Liver (tissue), 9 donors: Measurements from ENCODE around the gene HEXIM1. TPM values are rescaled to one million over a fixed set of nuclear protein-coding genes. Genes with fewer than 3 reads are reported as not detected.

Experiments
- DNase-seq: peaks from one replicate; pipeline ENCODE4 v3.0.0-alpha.2; 2017; ENCODE audit warnings: low spot score
- H3K27ac ChIP-seq, 2 donors: one replicate each; pipeline ENCODE4 v1.7.0; 2013; ENCODE audit warnings: inconsistent platforms in 2 of 2, low read length in 2 of 2, control low read depth in 1 of 2, low read depth in 1 of 2, mild to moderate bottlenecking in 1 of 2
- H3K27me3 ChIP-seq, 4 donors: one replicate each; pipeline versions ENCODE4 v1.6.1 to v1.7.0; 2013; ENCODE audit warnings: low read length in 3 of 4, inconsistent platforms in 1 of 4, mild to moderate bottlenecking in 1 of 4, moderate library complexity in 1 of 4; ENCODE audit not compliant: control insufficient read depth in 4 of 4, insufficient read depth in 4 of 4
- H3K36me3 ChIP-seq, 4 donors: one replicate each; pipeline versions ENCODE4 v1.6.1 to v1.7.0; 2013; ENCODE audit warnings: low read length in 3 of 4, mild to moderate bottlenecking in 3 of 4, low read depth in 1 of 4, moderate library complexity in 1 of 4; ENCODE audit not compliant: control insufficient read depth in 4 of 4, insufficient read depth in 3 of 4
- H3K4me1 ChIP-seq, 4 donors: one replicate each; pipeline versions ENCODE4 v1.6.1 to v1.7.0; 2013; ENCODE audit warnings: low read length in 3 of 4, mild to moderate bottlenecking in 3 of 4, moderate library complexity in 1 of 4; ENCODE audit not compliant: control insufficient read depth in 4 of 4, insufficient read depth in 4 of 4
- H3K4me3 ChIP-seq, 3 donors: one replicate each; pipeline versions ENCODE4 v1.6.1 to v1.7.0; 2013; ENCODE audit warnings: low read length in 3 of 3, control low read depth in 1 of 3, low read depth in 1 of 3, mild to moderate bottlenecking in 1 of 3
- H3K9ac ChIP-seq, 2 donors: one replicate each; pipeline ENCODE4 v1.7.0; 2013; ENCODE audit warnings: low read length in 2 of 2, mild to moderate bottlenecking in 2 of 2, moderate library complexity in 2 of 2, control low read depth in 1 of 2, low read depth in 1 of 2
- H3K9me3 ChIP-seq, 4 donors: one replicate each; pipeline versions ENCODE4 v1.6.1 to v1.7.0; 2013; ENCODE audit warnings: low read length in 3 of 4; ENCODE audit not compliant: control insufficient read depth in 4 of 4
- ATF3 ChIP-seq: IDR thresholded peaks from 2 replicates; pipeline ENCODE4 v1.6.1; 2016; ENCODE audit warnings: antibody characterized with exemption
- EGR1 ChIP-seq, 2 donors: IDR thresholded peaks; 2 replicates each; pipeline ENCODE4 v1.6.1; 2016 to 2018; ENCODE audit warnings: antibody characterized with exemption in 2 of 2, low read depth in 2 of 2
- FOXA1 ChIP-seq: IDR thresholded peaks from 2 replicates; pipeline ENCODE4 v1.6.1; 2016; ENCODE audit warnings: antibody characterized with exemption
- FOXA2 ChIP-seq: IDR thresholded peaks from 2 replicates; pipeline ENCODE4 v1.6.1; 2016; ENCODE audit warnings: antibody characterized with exemption
- HNF4A ChIP-seq, 2 donors: conservative IDR thresholded peaks; 2 replicates each; pipeline ENCODE4 v1.6.1; 2016; ENCODE audit warnings: antibody characterized with exemption in 2 of 2, mild to moderate bottlenecking in 2 of 2
- JUND ChIP-seq, 2 donors: IDR thresholded peaks; 2 replicates each; pipeline ENCODE4 v1.6.1; 2016; ENCODE audit warnings: antibody characterized with exemption in 2 of 2
- MAX ChIP-seq: IDR thresholded peaks from 2 replicates; pipeline ENCODE4 v1.6.1; 2016; ENCODE audit warnings: antibody characterized with exemption
- NR2F2 ChIP-seq: IDR thresholded peaks from 2 replicates; pipeline ENCODE4 v1.6.1; 2016; ENCODE audit warnings: antibody characterized with exemption
- RAD21 ChIP-seq, 2 donors: IDR thresholded peaks; 2 replicates each; pipeline ENCODE4 v1.6.1; 2016; ENCODE audit warnings: antibody characterized with exemption in 2 of 2, mild to moderate bottlenecking in 2 of 2
- REST ChIP-seq: IDR thresholded peaks from 2 replicates; pipeline ENCODE4 v1.6.1; 2016; ENCODE audit warnings: antibody characterized with exemption, mild to moderate bottlenecking
- RXRA ChIP-seq, 2 donors: IDR thresholded peaks; 2 replicates each; pipeline ENCODE4 v1.6.1; 2017 to 2018; ENCODE audit warnings: antibody characterized with exemption in 2 of 2, mild to moderate bottlenecking in 1 of 2
- SP1 ChIP-seq: IDR thresholded peaks from 2 replicates; pipeline ENCODE4 v1.6.1; 2018; ENCODE audit warnings: antibody characterized with exemption, mild to moderate bottlenecking
- TAF1 ChIP-seq: conservative IDR thresholded peaks from 2 replicates; pipeline ENCODE4 v1.6.1; 2016; ENCODE audit warnings: antibody characterized with exemption, mild to moderate bottlenecking
- YY1 ChIP-seq: IDR thresholded peaks from 2 replicates; pipeline ENCODE4 v1.6.1; 2016; ENCODE audit warnings: antibody characterized with exemption, mild to moderate bottlenecking
- ZBTB33 ChIP-seq: IDR thresholded peaks from 2 replicates; pipeline ENCODE4 v1.6.1; 2016; ENCODE audit warnings: antibody characterized with exemption
- WGBS: extraction: QIAGEN DNeasy Blood & Tissue Kit; methylation state at CpG from one replicate; pipeline ENCODE4 v1.1.7; 2013; 5-methylcytosine and 5-hydroxymethylcytosine counted together
- polyA plus RNA-seq, 2 donors: library from polyadenylated mRNA; stranded (reverse) in 1 of 2; unstranded in 1 of 2; fragments of 200-250 nt in 1 of 2; fragments of >200 nt in 1 of 2; fragmentation: Nextera tagmentation in 1 of 2; extraction: Ambion mirVana in 1 of 2; gene quantifications; one replicate each; pipeline versions ENCODE4 v1.2.1 to v1.2.3, GENCODE V29; 2013 to 2015
- total RNA-seq, 2 donors: library from RNA; depleted of rRNA; stranded (reverse); fragments of >200 nt; gene quantifications; one replicate each; pipeline ENCODE4 v1.2.3, GENCODE V29; 2014
- donor health status: healthy.
- donor health status: healthy.
- donor health status: healthy.
- donor health status: healthy.
- donor health status: healthy.

The HEXIM1 gene
- total and polyA plus RNA-seq, 4 donors, result 7.4 to 14.3 (median 12.3) TPM

DNA sequence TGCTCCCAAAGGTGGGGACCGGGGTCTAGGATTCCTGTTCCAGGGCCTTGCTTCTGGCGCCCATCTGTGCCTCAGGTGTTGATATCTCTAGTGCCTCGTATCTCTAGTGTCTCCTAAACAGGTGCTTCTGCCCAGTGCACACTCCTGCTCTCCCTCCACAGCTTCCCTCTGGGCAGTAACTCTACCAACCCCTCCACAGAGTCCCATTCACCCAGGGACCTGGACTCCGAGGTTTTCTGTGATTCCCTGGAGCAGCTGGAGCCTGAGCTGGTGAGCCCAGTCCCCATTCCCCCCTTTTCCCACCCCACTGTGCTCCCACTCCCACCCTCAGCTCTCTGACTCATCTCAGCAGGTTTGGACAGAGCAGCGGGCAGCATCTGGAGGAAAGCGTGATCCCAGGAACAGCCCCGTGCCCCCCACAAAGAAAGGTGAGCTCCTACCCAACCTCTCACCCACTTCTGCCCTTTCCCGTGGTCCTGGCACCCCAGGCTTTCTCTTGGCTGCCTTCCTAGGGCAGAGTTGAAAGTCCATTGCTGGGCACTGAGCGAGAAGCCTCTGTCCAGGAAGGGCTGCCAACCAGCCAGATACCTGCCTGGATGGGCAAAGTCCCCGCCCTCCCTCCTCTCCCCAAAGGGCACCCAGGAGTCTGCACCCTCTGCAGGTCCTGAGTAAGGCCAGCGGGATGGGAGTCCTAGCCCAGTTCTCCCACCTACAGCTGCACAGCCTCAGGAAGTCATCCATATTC, 10.5 kb upstream of the HEXIM1 start (continued):
- peak; percentile 48 for TF ChIP-seq FOXA1
- TF ChIP-seq RXRA (IDR thresholded peaks at IDR 0.05), result peak; percentile 98 to 99
- peak; percentile 57 to 59 for TF ChIP-seq RAD21 (IDR thresholded peaks at IDR 0.05)
- peak; percentile 48 for TF ChIP-seq ATF3
- TF ChIP-seq HNF4A (conservative IDR thresholded peaks at IDR 0.05), result peak; percentile 99 to 100
- TF ChIP-seq TAF1, result no peak
- peak; percentile 75 for TF ChIP-seq YY1
- peak in 1 of 2 donors; percentile 68 for TF ChIP-seq EGR1 (IDR thresholded peaks at IDR 0.05; ENCODE audit: low read depth in 2 of 2)
- TF ChIP-seq JUND (IDR thresholded peaks at IDR 0.05), result peak in 1 of 2 donors; percentile 82

DNA sequence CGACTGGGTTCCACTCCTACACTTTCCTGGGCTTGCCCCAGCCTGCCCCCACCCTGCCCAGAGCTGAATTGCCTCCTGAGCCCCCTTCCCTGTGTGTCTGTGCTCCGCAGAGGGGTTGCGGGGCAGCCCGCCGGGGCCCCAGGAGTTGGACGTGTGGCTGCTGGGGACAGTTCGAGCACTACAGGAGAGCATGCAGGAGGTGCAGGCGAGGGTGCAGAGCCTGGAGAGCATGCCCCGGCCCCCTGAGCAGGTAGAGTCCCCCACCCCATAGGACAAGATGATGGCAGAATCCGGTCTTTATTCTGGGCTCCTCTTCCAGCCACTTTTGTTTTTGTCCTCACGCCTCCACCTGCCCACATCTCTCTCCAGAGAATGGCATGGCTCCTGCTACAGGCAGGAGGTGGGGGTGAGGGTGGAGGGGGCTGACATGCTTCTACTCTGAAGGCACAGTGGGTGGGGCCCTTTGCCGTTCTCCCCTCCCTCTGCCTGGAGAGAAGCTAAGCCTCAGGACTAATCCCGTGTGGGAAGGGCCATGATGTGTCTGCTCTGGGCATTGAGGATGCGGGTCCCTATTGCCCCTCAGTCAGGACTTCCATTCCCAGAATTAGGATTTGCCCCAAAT, 9.3 kb upstream of the HEXIM1 start:
- H3K4me1 ChIP-seq, result peaks cover 9 to 56% (median 39%) of the 10 kb centered on the region in 4 donors
- H3K9ac ChIP-seq, result no peak overlapping the region
- no peak overlapping the region for H3K27ac ChIP-seq
- no peak overlapping the region for H3K4me3 ChIP-seq
- no peaks in the 10 kb centered on the region for H3K9me3 ChIP-seq
- no peak for TF ChIP-seq REST
- no peaks in the 10 kb centered on the region for H3K27me3 ChIP-seq
- no peak for DNase-seq
- 94% methylated on average over 14 of the region's 14 CpGs for WGBS
- H3K36me3 ChIP-seq, result peaks cover 2 to 9% (median 7%) of the 10 kb centered on the region in 4 donors

DNA sequence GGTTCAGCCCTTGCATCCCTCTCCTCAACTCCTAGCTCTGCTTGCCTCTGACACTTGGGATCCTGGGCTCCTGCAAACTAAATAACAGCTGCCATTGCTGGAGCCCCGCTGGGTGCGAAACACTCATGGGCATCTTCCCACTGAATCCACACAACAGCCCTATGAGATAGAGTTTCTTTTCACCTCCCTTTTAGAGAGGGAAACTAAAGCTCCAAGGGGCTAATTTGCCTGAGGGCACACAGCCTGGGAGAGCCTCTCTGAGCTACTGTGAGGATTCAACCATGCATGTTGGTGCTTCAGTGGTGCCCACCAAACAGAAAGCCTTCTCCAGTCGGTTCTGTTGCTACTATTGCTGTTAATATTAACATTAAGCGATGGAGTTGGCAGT, 8.7 kb upstream of the HEXIM1 start:
- TF ChIP-seq TAF1, result no peak
- TF ChIP-seq ATF3, result no peak
- no peak for TF ChIP-seq EGR1 (IDR thresholded peaks at IDR 0.05; ENCODE audit: low read depth in 2 of 2)
- TF ChIP-seq FOXA2, result no peak
- no peak for TF ChIP-seq YY1
- TF ChIP-seq RAD21 (IDR thresholded peaks at IDR 0.05), result no peak
- TF ChIP-seq FOXA1, result no peak
- no peak for TF ChIP-seq NR2F2
- TF ChIP-seq SP1, result no peak
- TF ChIP-seq ZBTB33, result no peak
- no peak for TF ChIP-seq MAX
- H3K4me1 ChIP-seq, result peaks cover 9 to 59% (median 39%) of the 10 kb centered on the region in 4 donors

More for the DNA sequence above, 8.7 kb upstream of the HEXIM1 start:
- peaks cover 2 to 9% (median 7%) of the 10 kb centered on the region in 4 donors for H3K36me3 ChIP-seq
- no peak overlapping the region for H3K9ac ChIP-seq
- H3K9me3 ChIP-seq, result no peaks in the 10 kb centered on the region
- no peak for DNase-seq
- H3K27me3 ChIP-seq, result no peaks in the 10 kb centered on the region
- no peak overlapping the region for H3K27ac ChIP-seq
- no peak overlapping the region for H3K4me3 ChIP-seq
- 81% methylated on average over 4 of the region's 4 CpGs for WGBS
